ENCODE results near the gene MZT1.

GRCh38 chr13:72716776-72717175 is 10.7 kb downstream of the MZT1 start:
- no peak for TF ChIP-seq CTCF (IDR thresholded peaks at IDR 0.05)
- TF ChIP-seq POLR2A (IDR thresholded peaks at IDR 0.05): no peak
- no peak for TF ChIP-seq EP300 (IDR thresholded peaks at IDR 0.05)
- no peak for TF ChIP-seq POLR2AphosphoS5 (IDR thresholded peaks at IDR 0.05)

All from upper lobe of left lung (tissue), 4 donors.